Type B pancreatic cell (in vitro differentiated cells): ENCODE measurements around the gene UBE2E1. TPM values are rescaled to one million over a fixed set of nuclear protein-coding genes. Genes with fewer than 3 reads are reported as not detected.

Experiments used
- DNase-seq: peaks from one replicate; pipeline ENCODE4 v3.0.0; 2021; ENCODE audit warnings: mixed read lengths; ENCODE audit not compliant: unreplicated experiment; ENCODE audit errors: extremely low spot score
- H3K27ac Mint-ChIP-seq: 2 replicates; pipeline ENCODE4 v1.8.0; 2021; ENCODE audit warnings: mild to moderate bottlenecking, mixed read lengths
- H3K27me3 Mint-ChIP-seq: 2 replicates; pipeline ENCODE4 v1.8.0; 2021; ENCODE audit warnings: mixed read lengths
- H3K36me3 Mint-ChIP-seq: 2 replicates; pipeline ENCODE4 v1.8.0; 2021; ENCODE audit warnings: mixed read lengths
- H3K4me1 Mint-ChIP-seq: one replicate; pipeline ENCODE4 v1.8.0; 2021; ENCODE audit warnings: mixed read lengths; ENCODE audit not compliant: unreplicated experiment
- H3K4me3 Mint-ChIP-seq: 2 replicates; pipeline ENCODE4 v1.8.0; 2021; ENCODE audit warnings: mild to moderate bottlenecking, mixed read lengths
- H3K9me3 Mint-ChIP-seq: 2 replicates; pipeline ENCODE4 v1.8.0; 2021; ENCODE audit warnings: mixed read lengths
- total RNA-seq: library from RNA; stranded (reverse); gene quantifications from 2 replicates; pipeline ENCODE4 v1.2.1, GENCODE V29; 2021; ENCODE audit warnings: low replicate concordance
- TF ChIP-seq, protein P1 (sequence below): fragments of 200-600 bp; sonication (generic); conservative IDR thresholded peaks from 2 replicates; pipeline ENCODE4 v1.5.0; 2021; ENCODE audit warnings: antibody characterized with exemption, mild to moderate bottlenecking

The UBE2E1 gene
- total RNA-seq, 1 donor from 2014 or later = 110 TPM

- no peak for DNase-seq
- TF ChIP-seq, protein P1, sequence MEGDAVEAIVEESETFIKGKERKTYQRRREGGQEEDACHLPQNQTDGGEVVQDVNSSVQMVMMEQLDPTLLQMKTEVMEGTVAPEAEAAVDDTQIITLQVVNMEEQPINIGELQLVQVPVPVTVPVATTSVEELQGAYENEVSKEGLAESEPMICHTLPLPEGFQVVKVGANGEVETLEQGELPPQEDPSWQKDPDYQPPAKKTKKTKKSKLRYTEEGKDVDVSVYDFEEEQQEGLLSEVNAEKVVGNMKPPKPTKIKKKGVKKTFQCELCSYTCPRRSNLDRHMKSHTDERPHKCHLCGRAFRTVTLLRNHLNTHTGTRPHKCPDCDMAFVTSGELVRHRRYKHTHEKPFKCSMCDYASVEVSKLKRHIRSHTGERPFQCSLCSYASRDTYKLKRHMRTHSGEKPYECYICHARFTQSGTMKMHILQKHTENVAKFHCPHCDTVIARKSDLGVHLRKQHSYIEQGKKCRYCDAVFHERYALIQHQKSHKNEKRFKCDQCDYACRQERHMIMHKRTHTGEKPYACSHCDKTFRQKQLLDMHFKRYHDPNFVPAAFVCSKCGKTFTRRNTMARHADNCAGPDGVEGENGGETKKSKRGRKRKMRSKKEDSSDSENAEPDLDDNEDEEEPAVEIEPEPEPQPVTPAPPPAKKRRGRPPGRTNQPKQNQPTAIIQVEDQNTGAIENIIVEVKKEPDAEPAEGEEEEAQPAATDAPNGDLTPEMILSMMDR = no peak
- Mint-ChIP-seq H3K4me1 (peaks cover 49% of the 10 kb centered on the region), H3K9me3 (no peaks in the 10 kb centered on the region), H3K4me3 (peak overlapping the region; percentile 97), H3K36me3 (peaks cover 16% of the 10 kb centered on the region), H3K27ac (peak overlapping the region; percentile 97), H3K27me3 (no peaks in the 10 kb centered on the region)
These were observed 3.5 kb downstream of the UBE2E1 start for GRCh38 chr3:23809294-23809693.

GRCh38 chr3:23809840-23810342 is 4.1 kb downstream of the UBE2E1 start:
- Mint-ChIP-seq H3K36me3 (peaks cover 18% of the 10 kb centered on the region), H3K4me1 (peaks cover 49% of the 10 kb centered on the region), H3K9me3 (no peaks in the 10 kb centered on the region), H3K27ac (peak overlapping the region; percentile 97), H3K4me3 (peak overlapping the region; percentile 97), H3K27me3 (no peaks in the 10 kb centered on the region)
- TF ChIP-seq, protein P1 = no peak
- DNase-seq = no peak

- peaks cover 22% of the 10 kb centered on the region for H3K36me3 Mint-ChIP-seq
- DNase-seq = peak; percentile 73
- H3K4me3 Mint-ChIP-seq = peak overlapping the region; percentile 97
- peak overlapping the region; percentile 97 for H3K27ac Mint-ChIP-seq
- TF ChIP-seq, protein P1 = peak; percentile 35
- no peaks in the 10 kb centered on the region for H3K9me3 Mint-ChIP-seq
- no peaks in the 10 kb centered on the region for H3K27me3 Mint-ChIP-seq
- H3K4me1 Mint-ChIP-seq = peaks cover 53% of the 10 kb centered on the region
These were observed 4.8 kb downstream of the UBE2E1 start for GRCh38 chr3:23810343-23811184.

- Mint-ChIP-seq H3K27me3 (no peaks in the 10 kb centered on the region), H3K4me1 (peaks cover 54% of the 10 kb centered on the region), H3K4me3 (peak overlapping the region; percentile 95), H3K27ac (peak overlapping the region; percentile 96), H3K9me3 (no peaks in the 10 kb centered on the region), H3K36me3 (peaks cover 25% of the 10 kb centered on the region)
- TF ChIP-seq, protein P1 = no peak
- no peak for DNase-seq
These were observed 5.4 kb downstream of the UBE2E1 start for GRCh38 chr3:23811185-23811527.

DNA sequence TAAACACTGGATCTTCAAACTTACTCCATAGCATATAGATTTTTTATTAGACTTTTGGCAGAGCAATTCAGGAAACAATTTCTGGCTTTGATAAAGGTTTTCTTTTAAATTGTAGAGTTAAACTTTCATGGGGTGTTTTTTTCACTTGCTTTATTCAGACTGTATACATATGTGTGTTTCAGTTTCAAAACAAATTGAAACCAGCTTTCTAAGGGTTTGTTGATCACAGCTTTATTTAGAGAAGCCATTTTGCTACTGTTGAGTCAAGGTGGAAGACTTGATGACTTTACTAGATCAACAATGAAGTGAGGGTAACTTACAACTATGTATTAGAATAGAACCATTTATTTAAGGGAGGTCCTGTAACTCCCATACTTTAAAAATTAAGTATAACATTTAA is 6.2 kb downstream of the UBE2E1 start:
- Mint-ChIP-seq H3K36me3 (peaks cover 30% of the 10 kb centered on the region), H3K27me3 (no peaks in the 10 kb centered on the region), H3K4me1 (peaks cover 54% of the 10 kb centered on the region), H3K27ac (peak overlapping the region; percentile 96), H3K4me3 (peak overlapping the region; percentile 95), H3K9me3 (no peaks in the 10 kb centered on the region)
- DNase-seq = no peak
- TF ChIP-seq, protein P1 = no peak
